OCI-LY3 (cell line): Measurements from ENCODE around the gene STK4.
A peak's percentile ranks its signal among the peaks of the same experiment; 100 is the strongest.

Source experiments
- H2AFZ ChIP-seq: fragments of 200-600, 300-600 bp; shearing (Covaris generic); 2 replicates; pipeline ENCODE4 v1.6.0; 2014; ENCODE audit warnings: antibody characterized with exemption, low read depth, low read length
- H3K27ac ChIP-seq: fragments of 200-600, 300-600 bp; sonication (generic); 2 replicates; pipeline ENCODE4 v1.5.1; 2014; ENCODE audit warnings: mild to moderate bottlenecking, low read length, moderate library complexity, mixed read lengths
- H3K27me3 ChIP-seq: fragments of 200-600, 300-600 bp; sonication (generic); 2 replicates; pipeline ENCODE4 v1.6.1; 2014; ENCODE audit warnings: low read depth, low read length, mixed read lengths
- H3K36me3 ChIP-seq: fragments of 200-600, 300-600 bp; sonication (generic); replicated peaks from 2 replicates; pipeline ENCODE3; 2014; ENCODE audit warnings: low read depth, low read length, mixed read lengths
- H3K4me1 ChIP-seq: fragments of 300-600, 200-600 bp; sonication (generic); 2 replicates; pipeline ENCODE4 v1.6.1; 2014; ENCODE audit warnings: low read length, mixed read lengths
- H3K4me2 ChIP-seq: fragments of 200-600, 300-600 bp; sonication (generic); 2 replicates; pipeline ENCODE4 v1.6.1; 2014; ENCODE audit warnings: low read length, mixed read lengths
- H3K4me3 ChIP-seq: fragments of 300-600, 200-600 bp; sonication (generic); 2 replicates; pipeline ENCODE4 v1.5.1; 2014; ENCODE audit warnings: antibody characterized with exemption, mild to moderate bottlenecking, low read length, moderate library complexity
- H3K79me2 ChIP-seq: fragments of 300-600, 200-600 bp; shearing (Covaris generic); 2 replicates; pipeline ENCODE4 v1.6.1; 2014; ENCODE audit warnings: mild to moderate bottlenecking, low read length, mixed read lengths
- H3K9ac ChIP-seq: fragments of 300-600, 200-600 bp; shearing (Covaris generic); 2 replicates; pipeline ENCODE4 v1.6.0; 2014; ENCODE audit warnings: mild to moderate bottlenecking, low read length, moderate library complexity
- H3K9me3 ChIP-seq: fragments of 200-600, 300-600 bp; shearing (Covaris generic); 2 replicates; pipeline ENCODE4 v1.6.1; 2014; ENCODE audit warnings: low read length, mixed read lengths; ENCODE audit not compliant: insufficient read depth
- H4K20me1 ChIP-seq: fragments of 200-600, 300-600 bp; sonication (generic); 2 replicates; pipeline ENCODE4 v1.6.1; 2016; ENCODE audit warnings: low read length, mixed read lengths; ENCODE audit not compliant: insufficient read depth
- EZH2phosphoT487 ChIP-seq: fragments of 200-600 bp; shearing (Covaris generic); IDR thresholded peaks from 2 replicates; pipeline ENCODE4 v1.6.1; 2018; ENCODE audit warnings: antibody characterized with exemption, mixed run types, low read depth
- TF ChIP-seq, protein P1 (sequence below): fragments of 200-600, 300-600 bp; sonication (generic); IDR thresholded peaks from 2 replicates; pipeline ENCODE4 v1.5.1; 2014; ENCODE audit warnings: antibody characterized with exemption, low read length, low read depth

STK4 gene

DNA sequence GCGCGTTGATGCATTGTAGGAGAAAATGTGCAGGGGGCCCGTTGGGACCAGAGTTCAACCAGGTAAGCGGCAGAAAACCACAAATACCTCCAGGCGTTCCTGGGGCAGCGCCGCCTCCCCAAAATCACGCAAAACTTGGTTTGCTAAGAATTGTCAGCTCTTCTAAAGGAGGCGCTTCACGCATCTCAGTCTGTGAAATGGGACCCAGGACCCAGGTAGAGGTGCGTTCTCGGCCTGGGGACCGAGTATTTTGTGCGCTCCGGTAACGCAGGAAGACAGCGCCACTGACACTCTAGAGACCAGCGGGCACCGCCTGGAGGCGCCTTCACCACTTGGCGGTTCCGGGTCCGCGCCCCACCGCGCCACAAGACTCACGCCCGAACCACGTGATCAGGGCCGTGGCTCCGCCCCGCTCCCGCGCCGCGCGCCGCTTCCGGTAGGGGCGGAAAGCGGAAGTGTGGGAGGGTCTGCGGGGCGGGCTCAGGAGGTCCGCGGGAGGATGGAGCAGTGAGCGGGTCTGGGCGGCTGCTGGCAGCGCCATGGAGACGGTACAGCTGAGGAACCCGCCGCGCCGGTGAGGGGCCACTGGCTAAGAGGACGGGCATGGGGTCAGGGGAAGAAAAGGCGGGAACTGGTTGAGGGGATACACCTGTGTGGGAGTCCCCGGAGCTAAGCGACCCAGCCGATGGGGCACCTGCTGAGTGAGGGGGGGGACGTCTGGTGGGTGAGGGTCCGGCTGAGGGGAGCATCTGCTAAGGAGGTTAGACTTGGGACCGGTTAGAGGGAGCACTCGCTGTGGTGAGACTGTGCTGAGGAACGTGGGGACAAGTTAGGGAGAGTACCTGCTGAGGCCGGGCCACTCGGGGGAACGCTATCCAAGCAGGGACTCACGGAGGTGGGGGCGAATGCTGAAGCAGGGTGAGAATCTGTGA lies at the start of gene STK4:
STK4 (plus strand) TSS at position 483 of the 932 bp plus-strand sequence; CDS start at position 540, 57 bp downstream.
- Histone ChIP-seq H3K36me3 (peaks cover 27% of the 10 kb centered on the region), H3K9me3 (no peaks in the 10 kb centered on the region), H3K79me2 (peaks cover 63% of the 10 kb centered on the region), H3K4me3 (peak within 1 kb of the TSS; percentile 84), H3K4me1 (peaks cover 41% of the 10 kb centered on the region), H4K20me1 (no peaks in the 10 kb centered on the region), H3K27ac (peak within 1 kb of the TSS; percentile 92), H3K27me3 (no peaks in the 10 kb centered on the region), H3K9ac (peak within 1 kb of the TSS; percentile 95), H3K4me2 (peak within 1 kb of the TSS; percentile 92), H2AFZ (peak within 1 kb of the TSS; percentile 83)
- TF ChIP-seq, protein P1, sequence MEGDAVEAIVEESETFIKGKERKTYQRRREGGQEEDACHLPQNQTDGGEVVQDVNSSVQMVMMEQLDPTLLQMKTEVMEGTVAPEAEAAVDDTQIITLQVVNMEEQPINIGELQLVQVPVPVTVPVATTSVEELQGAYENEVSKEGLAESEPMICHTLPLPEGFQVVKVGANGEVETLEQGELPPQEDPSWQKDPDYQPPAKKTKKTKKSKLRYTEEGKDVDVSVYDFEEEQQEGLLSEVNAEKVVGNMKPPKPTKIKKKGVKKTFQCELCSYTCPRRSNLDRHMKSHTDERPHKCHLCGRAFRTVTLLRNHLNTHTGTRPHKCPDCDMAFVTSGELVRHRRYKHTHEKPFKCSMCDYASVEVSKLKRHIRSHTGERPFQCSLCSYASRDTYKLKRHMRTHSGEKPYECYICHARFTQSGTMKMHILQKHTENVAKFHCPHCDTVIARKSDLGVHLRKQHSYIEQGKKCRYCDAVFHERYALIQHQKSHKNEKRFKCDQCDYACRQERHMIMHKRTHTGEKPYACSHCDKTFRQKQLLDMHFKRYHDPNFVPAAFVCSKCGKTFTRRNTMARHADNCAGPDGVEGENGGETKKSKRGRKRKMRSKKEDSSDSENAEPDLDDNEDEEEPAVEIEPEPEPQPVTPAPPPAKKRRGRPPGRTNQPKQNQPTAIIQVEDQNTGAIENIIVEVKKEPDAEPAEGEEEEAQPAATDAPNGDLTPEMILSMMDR: peak; percentile 94
- TF ChIP-seq EZH2phosphoT487: no peak

DNA sequence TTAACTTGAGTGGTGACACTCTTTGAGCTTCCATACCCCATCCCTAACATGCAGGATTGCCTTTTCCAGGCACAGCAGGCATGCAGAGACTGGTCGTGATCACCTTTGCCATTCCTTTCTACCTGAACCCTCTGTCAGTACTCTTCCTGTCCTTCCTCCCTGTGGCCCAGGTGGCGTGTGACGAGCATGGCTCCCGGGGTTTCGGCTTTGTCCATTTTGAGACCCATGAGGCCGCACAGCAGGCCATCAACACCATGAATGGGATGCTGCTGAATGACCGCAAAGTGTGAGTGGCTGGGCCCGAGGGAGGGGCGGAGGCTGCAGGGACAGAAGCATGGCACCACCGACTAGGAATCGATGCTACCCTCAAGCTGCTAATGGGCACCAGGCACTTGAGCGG lies 49.7 kb upstream of the STK4 start:
- H3K4me2 ChIP-seq: no peak overlapping the region
- peaks cover 21% of the 10 kb centered on the region for H3K36me3 ChIP-seq
- H3K27ac ChIP-seq: no peak overlapping the region
- H2AFZ ChIP-seq: no peak overlapping the region
- no peaks in the 10 kb centered on the region for H3K9me3 ChIP-seq
- no peaks in the 10 kb centered on the region for H3K79me2 ChIP-seq
- TF ChIP-seq, protein P1: no peak
- no peak for TF ChIP-seq EZH2phosphoT487
- no peaks in the 10 kb centered on the region; the same call in 1 of the 2 replicates for H4K20me1 ChIP-seq
- H3K9ac ChIP-seq: no peak overlapping the region
- no peaks in the 10 kb centered on the region for H3K27me3 ChIP-seq
- no peak overlapping the region for H3K4me3 ChIP-seq
- no peaks in the 10 kb centered on the region for H3K4me1 ChIP-seq

DNA sequence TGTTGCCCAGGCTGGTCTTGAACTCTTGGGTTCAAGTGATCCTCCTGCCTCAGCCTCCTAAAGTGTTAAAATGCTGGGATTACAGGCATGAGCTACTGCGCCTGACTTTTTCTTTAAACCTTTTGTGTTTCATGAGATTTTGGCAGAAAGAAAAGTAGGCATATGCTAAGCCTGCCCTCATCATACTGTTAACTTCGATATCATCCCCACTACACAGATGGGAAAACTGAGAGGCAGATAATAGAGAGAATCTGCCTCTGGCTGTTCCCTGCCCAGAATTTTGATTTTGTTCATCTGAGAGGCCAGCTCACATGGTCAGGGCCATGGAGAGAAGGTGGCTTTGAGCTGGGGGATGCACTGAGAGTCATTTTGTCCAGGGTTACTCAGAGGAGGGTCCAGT lies 48.9 kb upstream of the STK4 start:
- Histone ChIP-seq H3K27ac (no peak overlapping the region), H3K4me1 (no peaks in the 10 kb centered on the region), H4K20me1 (no peaks in the 10 kb centered on the region; the same call in 1 of the 2 replicates), H2AFZ (no peak overlapping the region), H3K9me3 (no peaks in the 10 kb centered on the region), H3K27me3 (no peaks in the 10 kb centered on the region), H3K4me2 (no peak overlapping the region), H3K36me3 (peaks cover 20% of the 10 kb centered on the region), H3K4me3 (no peak overlapping the region), H3K9ac (no peak overlapping the region), H3K79me2 (no peaks in the 10 kb centered on the region)
- TF ChIP-seq, protein P1: no peak
- TF ChIP-seq EZH2phosphoT487: no peak

DNA sequence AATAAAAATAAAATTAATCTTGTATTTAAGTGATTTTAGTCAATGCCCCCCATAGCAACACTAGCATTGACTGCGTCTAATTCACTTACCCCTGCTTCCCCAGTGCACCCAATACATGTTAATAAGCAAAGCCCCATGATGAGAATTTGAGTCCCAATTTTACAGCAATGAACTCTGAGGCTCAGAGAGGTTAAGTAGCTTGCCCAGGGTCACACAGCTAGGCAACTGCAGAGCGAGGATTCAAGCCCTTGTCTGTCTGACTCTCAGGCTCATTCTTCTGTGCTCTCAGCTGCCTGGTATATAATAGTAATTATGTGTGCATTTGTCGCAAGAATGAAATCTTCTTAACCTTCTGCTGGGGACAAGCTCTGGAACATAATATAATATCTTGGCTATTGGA lies 48.0 kb upstream of the STK4 start:
- no peaks in the 10 kb centered on the region for H4K20me1 ChIP-seq
- TF ChIP-seq, protein P1: no peak
- no peak for TF ChIP-seq EZH2phosphoT487
- no peak overlapping the region for H3K27ac ChIP-seq
- no peak overlapping the region for H3K4me2 ChIP-seq
- no peaks in the 10 kb centered on the region for H3K27me3 ChIP-seq
- H3K4me1 ChIP-seq: no peaks in the 10 kb centered on the region
- no peak overlapping the region for H3K4me3 ChIP-seq
- no peaks in the 10 kb centered on the region for H3K79me2 ChIP-seq
- H2AFZ ChIP-seq: no peak overlapping the region
- no peaks in the 10 kb centered on the region for H3K9me3 ChIP-seq
- no peak overlapping the region for H3K9ac ChIP-seq
- peaks cover 15% of the 10 kb centered on the region for H3K36me3 ChIP-seq
